ENCODE measurements around the gene SERPINC1. TPM values are rescaled to one million over a fixed set of nuclear protein-coding genes. Genes with fewer than 3 reads are reported as not detected.

Gene SERPINC1
- total RNA-seq, 4 donors from 2014 or later = not detected

DNA sequence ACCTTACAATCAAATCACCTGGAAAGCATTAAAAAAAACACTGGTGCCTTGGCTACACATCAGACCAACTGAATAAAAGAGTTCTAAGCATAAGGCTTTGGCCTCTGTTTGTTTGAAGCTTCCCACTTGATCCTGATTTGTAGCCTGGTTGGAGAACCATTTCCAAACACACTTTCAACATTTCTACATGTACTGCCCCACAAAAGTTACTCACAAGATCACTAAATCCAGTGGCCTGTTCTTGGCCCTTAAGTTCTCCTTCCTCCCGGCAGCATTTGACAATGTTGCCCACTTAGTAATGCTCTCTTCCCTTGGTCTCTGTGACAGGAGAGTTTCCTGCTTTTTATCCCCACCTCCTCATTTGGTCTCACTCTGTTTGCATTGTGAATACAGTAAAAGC is 61.1 kb downstream of the SERPINC1 start:
- no peak for ATAC-seq
- Histone ChIP-seq H3K27me3 (no peaks in the 10 kb centered on the region), H3K9me3 (no peaks in the 10 kb centered on the region), H3K36me3 (peaks cover 0 to 82% of the 10 kb centered on the region in 2 donors), H3K27ac (no peak overlapping the region), H3K4me1 (peaks cover 0 to 14% (median 3%) of the 10 kb centered on the region in 3 donors), H3K4me3 (no peak overlapping the region)
- 78 to 88% methylated on average over 1 of the region's 1 CpG for WGBS, 2 donors (ENCODE audit: low coverage in 1 of 2)
- TF ChIP-seq EP300 (IDR thresholded peaks at IDR 0.05) (no peak), POLR2AphosphoS5 (IDR thresholded peaks at IDR 0.05) (no peak)
- TF ChIP-seq, protein P1, sequence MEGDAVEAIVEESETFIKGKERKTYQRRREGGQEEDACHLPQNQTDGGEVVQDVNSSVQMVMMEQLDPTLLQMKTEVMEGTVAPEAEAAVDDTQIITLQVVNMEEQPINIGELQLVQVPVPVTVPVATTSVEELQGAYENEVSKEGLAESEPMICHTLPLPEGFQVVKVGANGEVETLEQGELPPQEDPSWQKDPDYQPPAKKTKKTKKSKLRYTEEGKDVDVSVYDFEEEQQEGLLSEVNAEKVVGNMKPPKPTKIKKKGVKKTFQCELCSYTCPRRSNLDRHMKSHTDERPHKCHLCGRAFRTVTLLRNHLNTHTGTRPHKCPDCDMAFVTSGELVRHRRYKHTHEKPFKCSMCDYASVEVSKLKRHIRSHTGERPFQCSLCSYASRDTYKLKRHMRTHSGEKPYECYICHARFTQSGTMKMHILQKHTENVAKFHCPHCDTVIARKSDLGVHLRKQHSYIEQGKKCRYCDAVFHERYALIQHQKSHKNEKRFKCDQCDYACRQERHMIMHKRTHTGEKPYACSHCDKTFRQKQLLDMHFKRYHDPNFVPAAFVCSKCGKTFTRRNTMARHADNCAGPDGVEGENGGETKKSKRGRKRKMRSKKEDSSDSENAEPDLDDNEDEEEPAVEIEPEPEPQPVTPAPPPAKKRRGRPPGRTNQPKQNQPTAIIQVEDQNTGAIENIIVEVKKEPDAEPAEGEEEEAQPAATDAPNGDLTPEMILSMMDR (IDR thresholded peaks at IDR 0.05) = no peak

Small RNAs within 50 kb of the gene (small RNA-seq; reads per million reads assigned to genes)
- gene RNA5SP67 = 0.09 to 1.3 (median 0.44) reads per million in 4 donors

Other genes starting within 250 kb of the SERPINC1 start
- gene ANKRD45, start 247.5 kb downstream of the SERPINC1 start, total RNA-seq = 1 to 10 TPM in 2 of 4 donors, under 1 TPM in 1, not detected in 1; 0.81 to 4.7 (median 1.0) TPM
- 10 to 100 TPM; 22.0 to 49.7 (median 36.6) TPM for gene KLHL20, start 202.3 kb downstream of the SERPINC1 start, total RNA-seq
- 1 to 10 TPM; 6.4 to 8.7 (median 7.1) TPM for gene DARS2, start 92.7 kb downstream of the SERPINC1 start, total RNA-seq
- gene CENPL, start 92.4 kb downstream of the SERPINC1 start, total RNA-seq = 1 to 10 TPM; 4.8 to 6.5 (median 6.2) TPM
- 100 to 1,000 TPM; 104 to 330 (median 210) TPM for gene GAS5, start 49.3 kb downstream of the SERPINC1 start, total RNA-seq
- 10 to 100 TPM in 1 of 4 donors, 1 to 10 TPM in 3; 6.6 to 11.4 (median 8.8) TPM for gene ZBTB37, start 48.9 kb downstream of the SERPINC1 start, total RNA-seq
- 10 to 100 TPM; 37.3 to 49.8 (median 40.4) TPM for gene RC3H1, start 105.0 kb upstream of the SERPINC1 start, total RNA-seq
- 100 to 1,000 TPM in 1 of 4 donors, 10 to 100 TPM in 3; 31.2 to 115 (median 62.5) TPM for gene RABGAP1L, start 242.2 kb upstream of the SERPINC1 start, total RNA-seq